Smooth muscle cell of trachea (primary cell): ENCODE measurements around the gene TSPYL1. TPM values are rescaled to one million over a fixed set of nuclear protein-coding genes. Genes with fewer than 3 reads are reported as not detected.

ENCODE experiments used
- total RNA-seq: library from RNA; depleted of rRNA; stranded (reverse); fragments of >200 nt; gene quantifications from 2 replicates; pipeline ENCODE4 v1.2.1, GENCODE V29; 2014

Gene TSPYL1
- total RNA-seq, result 75.6 and 110 TPM in 2 replicates

DNA sequence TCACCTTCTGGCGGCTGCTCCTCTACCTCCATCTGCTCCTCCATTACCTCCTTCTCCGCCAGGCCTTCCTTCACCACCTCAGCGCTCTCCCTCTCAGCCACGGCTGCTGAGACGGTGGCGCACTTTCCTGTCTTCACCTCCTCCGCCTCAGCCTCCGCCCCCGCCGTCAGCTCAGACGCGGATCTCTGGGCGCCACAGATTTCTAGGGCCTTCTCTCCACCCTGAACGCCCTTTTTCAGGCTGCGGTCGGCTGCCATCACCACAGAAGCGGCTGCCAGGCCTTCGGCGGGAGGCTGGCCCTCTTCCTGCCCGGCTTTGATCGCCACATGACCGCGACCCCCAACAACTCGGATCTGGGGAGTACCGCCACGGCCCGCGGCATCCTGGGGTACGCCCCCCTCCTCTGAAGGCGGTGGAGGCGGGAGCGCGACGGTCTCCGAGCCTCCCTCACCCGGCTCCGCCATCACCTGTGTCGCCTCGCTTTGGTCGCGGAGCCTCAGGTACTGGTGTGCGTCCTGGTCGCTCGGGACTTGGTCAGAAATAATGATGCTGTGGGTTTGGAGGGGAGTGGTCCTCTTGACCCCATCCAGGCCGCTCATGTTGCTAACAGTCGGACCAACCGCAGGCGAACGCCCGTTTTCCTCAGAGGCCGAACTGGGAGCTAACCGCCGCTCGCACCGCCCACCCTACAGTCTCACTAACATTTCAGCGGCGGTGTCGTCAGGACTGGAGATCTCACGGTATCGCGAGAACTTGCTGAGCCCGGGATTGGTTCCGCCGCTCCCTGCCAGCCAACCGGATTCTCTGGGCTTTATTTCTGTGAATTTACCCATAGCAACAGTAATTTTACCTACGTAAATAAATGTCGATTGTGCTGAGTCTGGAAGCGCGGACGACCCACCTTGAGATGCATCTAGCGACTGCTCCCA, at the start of gene TSPYL1:
TSPYL1 (minus strand) TSS at position 699 of the 929 bp plus-strand sequence; CDS start at position 599, 100 bp downstream.

DNA sequence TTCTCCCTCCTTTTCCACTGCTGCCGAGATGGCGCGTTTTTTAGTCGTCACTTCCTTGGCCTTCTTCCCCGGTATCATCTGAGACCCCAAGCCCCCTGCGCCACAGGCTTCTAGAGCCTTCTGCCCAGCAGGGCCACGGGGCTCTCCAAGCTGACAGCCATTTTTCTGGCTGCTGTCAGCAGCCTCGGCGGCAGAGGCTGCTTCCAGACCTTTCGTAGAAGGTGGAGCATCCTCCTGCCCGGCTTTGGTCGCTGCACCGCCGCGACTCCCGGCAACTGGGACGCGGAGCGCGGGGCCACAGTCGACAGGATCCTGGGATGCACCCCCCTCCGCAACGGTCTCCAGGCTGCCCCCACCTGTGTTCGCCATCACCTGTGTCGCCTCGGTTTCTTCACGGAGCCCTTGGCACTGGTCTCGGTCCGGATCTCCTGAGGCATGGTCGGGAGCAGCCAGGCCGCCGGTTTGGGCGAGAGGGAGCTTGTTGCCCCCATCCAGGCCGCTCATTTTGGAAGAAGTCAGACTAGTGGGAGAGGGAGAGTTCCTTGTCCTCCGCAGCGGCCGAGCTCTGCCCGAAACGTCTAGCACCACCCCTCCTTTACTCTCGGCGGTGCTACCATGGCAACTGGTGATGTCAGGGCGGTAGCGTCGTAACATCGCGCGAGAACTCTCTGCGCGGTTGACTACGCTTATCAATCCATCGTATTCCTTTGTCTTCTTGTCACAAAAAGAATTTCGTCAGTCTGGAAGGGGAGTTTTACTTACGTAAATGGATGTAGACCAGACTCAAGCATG, 26.0 kb downstream of the TSPYL1 start, which contains the start of gene TSPYL4:
TSPYL4 (minus strand) TSS at position 571 of the 792 bp plus-strand sequence; CDS start at position 504, 67 bp downstream.

Other genes with a start within 250 kb of the TSPYL1 start
- 1.5 and 1.7 TPM in 2 replicates for gene FRK, start 219.0 kb downstream of the TSPYL1 start, total RNA-seq
- gene NT5DC1, start 179.1 kb downstream of the TSPYL1 start, total RNA-seq, result 7.6 and 8.1 TPM in 2 replicates
- 5.2 and 9.9 TPM in 2 replicates for gene COL10A1, start 153.8 kb downstream of the TSPYL1 start, total RNA-seq
- gene TSPYL4, start 25.9 kb downstream of the TSPYL1 start, total RNA-seq, result 6.3 and 10.5 TPM in 2 replicates
- gene DSE, start 91.0 kb upstream of the TSPYL1 start, total RNA-seq, result 64.4 and 122 TPM in 2 replicates
- gene CALHM6, start 181.4 kb upstream of the TSPYL1 start, total RNA-seq, result 0.33 and 0.44 TPM in 2 replicates
- gene CALHM5, start 231.7 kb upstream of the TSPYL1 start, total RNA-seq, result 5.5 and 6.3 TPM in 2 replicates